ENCODE results near the gene CX3CL1.
"Not testable (repeated sequence)": the region's sequence is repeated elsewhere in the genome, so short reads cannot be mapped to it uniquely, and the experiment has no call there.

CX3CL1 gene

GRCh38 chr16:57372372-57373116 is at the start of gene CX3CL1:
Gene CX3CL1 (plus strand): TSS chr16:57372490. CDS start chr16:57372569, 79 bp downstream.
- Histone ChIP-seq H3K9ac (ENCODE audit: low read depth, low read length) (no peak within 1 kb of the TSS), H3K4me1 (ENCODE audit: control insufficient read depth, insufficient read depth, low read length) (peaks cover 6% of the 10 kb centered on the region), H3K4me3 (ENCODE audit: low read depth, low read length) (peak within 1 kb of the TSS; percentile 8), H3K27me3 (ENCODE audit: control insufficient read depth, insufficient read depth, low read length) (no peaks in the 10 kb centered on the region), H3K36me3 (ENCODE audit: control insufficient read depth, insufficient read depth, low read length) (no peaks in the 10 kb centered on the region), H3K9me3 (ENCODE audit: control insufficient read depth, insufficient read depth, low read length) (no peaks in the 10 kb centered on the region)

GRCh38 chr16:57324749-57325148 is 47.5 kb upstream of the CX3CL1 start:
- H3K36me3 ChIP-seq (ENCODE audit: control insufficient read depth, insufficient read depth, low read length) = no peaks in the 10 kb centered on the region
- no peaks in the 10 kb centered on the region for H3K4me1 ChIP-seq (ENCODE audit: control insufficient read depth, insufficient read depth, low read length)
- no peak overlapping the region for H3K9ac ChIP-seq (ENCODE audit: low read depth, low read length)
- H3K9me3 ChIP-seq (ENCODE audit: control insufficient read depth, insufficient read depth, low read length) = no peaks in the 10 kb centered on the region
- no peak overlapping the region for H3K4me3 ChIP-seq (ENCODE audit: low read depth, low read length)
- H3K27me3 ChIP-seq (ENCODE audit: control insufficient read depth, insufficient read depth, low read length) = no peaks in the 10 kb centered on the region

- no peak overlapping the region for H3K4me3 ChIP-seq (ENCODE audit: low read depth, low read length)
- H3K9ac ChIP-seq (ENCODE audit: low read depth, low read length) = no peak overlapping the region
- H3K27me3 ChIP-seq (ENCODE audit: control insufficient read depth, insufficient read depth, low read length) = no peaks in the 10 kb centered on the region
- no peaks in the 10 kb centered on the region for H3K36me3 ChIP-seq (ENCODE audit: control insufficient read depth, insufficient read depth, low read length)
- H3K4me1 ChIP-seq (ENCODE audit: control insufficient read depth, insufficient read depth, low read length) = no peaks in the 10 kb centered on the region
- H3K9me3 ChIP-seq (ENCODE audit: control insufficient read depth, insufficient read depth, low read length) = no peaks in the 10 kb centered on the region
Measured at GRCh38 chr16:57325458-57325857, 46.8 kb upstream of the CX3CL1 start.

GRCh38 chr16:57329718-57330327 is 42.5 kb upstream of the CX3CL1 start:
- no peak overlapping the region for H3K4me3 ChIP-seq (ENCODE audit: low read depth, low read length)
- H3K9ac ChIP-seq (ENCODE audit: low read depth, low read length) = no peak overlapping the region
- no peaks in the 10 kb centered on the region for H3K27me3 ChIP-seq (ENCODE audit: control insufficient read depth, insufficient read depth, low read length)
- H3K9me3 ChIP-seq (ENCODE audit: control insufficient read depth, insufficient read depth, low read length) = no peaks in the 10 kb centered on the region
- no peaks in the 10 kb centered on the region for H3K4me1 ChIP-seq (ENCODE audit: control insufficient read depth, insufficient read depth, low read length)
- no peaks in the 10 kb centered on the region for H3K36me3 ChIP-seq (ENCODE audit: control insufficient read depth, insufficient read depth, low read length)

GRCh38 chr16:57331355-57331754 is 40.9 kb upstream of the CX3CL1 start:
- Histone ChIP-seq H3K4me1 (ENCODE audit: control insufficient read depth, insufficient read depth, low read length) (no peaks in the 10 kb centered on the region), H3K4me3 (ENCODE audit: low read depth, low read length) (no peak overlapping the region), H3K36me3 (ENCODE audit: control insufficient read depth, insufficient read depth, low read length) (no peaks in the 10 kb centered on the region), H3K27me3 (ENCODE audit: control insufficient read depth, insufficient read depth, low read length) (no peaks in the 10 kb centered on the region), H3K9me3 (ENCODE audit: control insufficient read depth, insufficient read depth, low read length) (no peaks in the 10 kb centered on the region), H3K9ac (ENCODE audit: low read depth, low read length) (no peak overlapping the region)

GRCh38 chr16:57333402-57333801 is 38.9 kb upstream of the CX3CL1 start:
- Histone ChIP-seq H3K9ac (ENCODE audit: low read depth, low read length) (no peak overlapping the region), H3K27me3 (ENCODE audit: control insufficient read depth, insufficient read depth, low read length) (no peaks in the 10 kb centered on the region), H3K9me3 (ENCODE audit: control insufficient read depth, insufficient read depth, low read length) (no peaks in the 10 kb centered on the region), H3K4me3 (ENCODE audit: low read depth, low read length) (no peak overlapping the region), H3K4me1 (ENCODE audit: control insufficient read depth, insufficient read depth, low read length) (no peaks in the 10 kb centered on the region), H3K36me3 (ENCODE audit: control insufficient read depth, insufficient read depth, low read length) (no peaks in the 10 kb centered on the region)

GRCh38 chr16:57335366-57335765 is 36.9 kb upstream of the CX3CL1 start:
- H3K9me3 ChIP-seq (ENCODE audit: control insufficient read depth, insufficient read depth, low read length) = no peaks in the 10 kb centered on the region
- H3K4me3 ChIP-seq (ENCODE audit: low read depth, low read length) = no peak overlapping the region
- H3K4me1 ChIP-seq (ENCODE audit: control insufficient read depth, insufficient read depth, low read length) = no peaks in the 10 kb centered on the region
- H3K27me3 ChIP-seq (ENCODE audit: control insufficient read depth, insufficient read depth, low read length) = no peaks in the 10 kb centered on the region
- H3K36me3 ChIP-seq (ENCODE audit: control insufficient read depth, insufficient read depth, low read length) = no peaks in the 10 kb centered on the region
- H3K9ac ChIP-seq (ENCODE audit: low read depth, low read length) = no peak overlapping the region

GRCh38 chr16:57341062-57341440 is 31.2 kb upstream of the CX3CL1 start:
- no peak overlapping the region for H3K9ac ChIP-seq (ENCODE audit: low read depth, low read length)
- no peak overlapping the region for H3K4me3 ChIP-seq (ENCODE audit: low read depth, low read length)
- H3K27me3 ChIP-seq (ENCODE audit: control insufficient read depth, insufficient read depth, low read length) = peaks cover 2% of the 10 kb centered on the region
- H3K4me1 ChIP-seq (ENCODE audit: control insufficient read depth, insufficient read depth, low read length) = no peaks in the 10 kb centered on the region
- no peaks in the 10 kb centered on the region for H3K9me3 ChIP-seq (ENCODE audit: control insufficient read depth, insufficient read depth, low read length)
- no peaks in the 10 kb centered on the region for H3K36me3 ChIP-seq (ENCODE audit: control insufficient read depth, insufficient read depth, low read length)

- Histone ChIP-seq H3K9me3 (ENCODE audit: control insufficient read depth, insufficient read depth, low read length) (no peaks in the 10 kb centered on the region), H3K27me3 (ENCODE audit: control insufficient read depth, insufficient read depth, low read length) (peaks cover 2% of the 10 kb centered on the region), H3K4me1 (ENCODE audit: control insufficient read depth, insufficient read depth, low read length) (no peaks in the 10 kb centered on the region), H3K9ac (ENCODE audit: low read depth, low read length) (no peak overlapping the region), H3K36me3 (ENCODE audit: control insufficient read depth, insufficient read depth, low read length) (no peaks in the 10 kb centered on the region), H3K4me3 (ENCODE audit: low read depth, low read length) (no peak overlapping the region)
Measured at GRCh38 chr16:57341441-57342303, 30.6 kb upstream of the CX3CL1 start.

GRCh38 chr16:57342606-57343005 is 29.7 kb upstream of the CX3CL1 start:
- H3K27me3 ChIP-seq (ENCODE audit: control insufficient read depth, insufficient read depth, low read length); H3K9ac ChIP-seq (ENCODE audit: low read depth, low read length); H3K36me3 ChIP-seq (ENCODE audit: control insufficient read depth, insufficient read depth, low read length); H3K4me1 ChIP-seq (ENCODE audit: control insufficient read depth, insufficient read depth, low read length); H3K4me3 ChIP-seq (ENCODE audit: low read depth, low read length); H3K9me3 ChIP-seq (ENCODE audit: control insufficient read depth, insufficient read depth, low read length): not testable (repeated sequence)

GRCh38 chr16:57343221-57343620 is 29.1 kb upstream of the CX3CL1 start:
- Histone ChIP-seq H3K4me1 (ENCODE audit: control insufficient read depth, insufficient read depth, low read length) (no peaks in the 10 kb centered on the region), H3K9me3 (ENCODE audit: control insufficient read depth, insufficient read depth, low read length) (no peaks in the 10 kb centered on the region), H3K36me3 (ENCODE audit: control insufficient read depth, insufficient read depth, low read length) (no peaks in the 10 kb centered on the region), H3K9ac (ENCODE audit: low read depth, low read length) (no peak overlapping the region), H3K4me3 (ENCODE audit: low read depth, low read length) (no peak overlapping the region), H3K27me3 (ENCODE audit: control insufficient read depth, insufficient read depth, low read length) (peaks cover 2% of the 10 kb centered on the region)

Data from iPS-15b (cell line).